GM23338 (cell line): Measurements from ENCODE around the gene PFKP.

Experiments used
- EZH2 ChIP-seq: fragments of 200-600 bp; sonication (generic); IDR thresholded peaks from one replicate; pipeline ENCODE4 v1.8.0; 2017; ENCODE audit warnings: antibody characterized with exemption, mild to moderate bottlenecking, low read depth; ENCODE audit not compliant: unreplicated experiment
- EZH2phosphoT487 ChIP-seq: fragments of 200-600 bp; sonication (generic); IDR thresholded peaks from one replicate; pipeline ENCODE4 v1.8.1; 2018; ENCODE audit warnings: antibody characterized with exemption; ENCODE audit not compliant: unreplicated experiment
- JUNB ChIP-seq: IDR thresholded peaks from one replicate; pipeline ENCODE4 v1.6.1; 2016; ENCODE audit warnings: antibody characterized with exemption; ENCODE audit not compliant: unreplicated experiment
- POLR2AphosphoS5 ChIP-seq: IDR thresholded peaks from 2 replicates; pipeline ENCODE4 v1.6.1; 2016; ENCODE audit warnings: antibody characterized with exemption, low read depth
- TF ChIP-seq, protein P1 (sequence below), 2 experiments: fragments of 200-600 bp in 1 of 2; sonication (generic) in 1 of 2; conservative IDR thresholded peaks; 2 replicates each; pipeline versions ENCODE4 v1.5.1 to v1.6.1; 2016 to 2017; ENCODE audit warnings: antibody characterized with exemption in 2 of 2, low read depth in 2 of 2, mild to moderate bottlenecking in 2 of 2, moderate library complexity in 1 of 2
- TF ChIP-seq, protein P2 (sequence below): IDR thresholded peaks from one replicate; pipeline ENCODE4 v1.6.1; 2018; ENCODE audit warnings: antibody characterized with exemption; ENCODE audit not compliant: unreplicated experiment

DNA sequence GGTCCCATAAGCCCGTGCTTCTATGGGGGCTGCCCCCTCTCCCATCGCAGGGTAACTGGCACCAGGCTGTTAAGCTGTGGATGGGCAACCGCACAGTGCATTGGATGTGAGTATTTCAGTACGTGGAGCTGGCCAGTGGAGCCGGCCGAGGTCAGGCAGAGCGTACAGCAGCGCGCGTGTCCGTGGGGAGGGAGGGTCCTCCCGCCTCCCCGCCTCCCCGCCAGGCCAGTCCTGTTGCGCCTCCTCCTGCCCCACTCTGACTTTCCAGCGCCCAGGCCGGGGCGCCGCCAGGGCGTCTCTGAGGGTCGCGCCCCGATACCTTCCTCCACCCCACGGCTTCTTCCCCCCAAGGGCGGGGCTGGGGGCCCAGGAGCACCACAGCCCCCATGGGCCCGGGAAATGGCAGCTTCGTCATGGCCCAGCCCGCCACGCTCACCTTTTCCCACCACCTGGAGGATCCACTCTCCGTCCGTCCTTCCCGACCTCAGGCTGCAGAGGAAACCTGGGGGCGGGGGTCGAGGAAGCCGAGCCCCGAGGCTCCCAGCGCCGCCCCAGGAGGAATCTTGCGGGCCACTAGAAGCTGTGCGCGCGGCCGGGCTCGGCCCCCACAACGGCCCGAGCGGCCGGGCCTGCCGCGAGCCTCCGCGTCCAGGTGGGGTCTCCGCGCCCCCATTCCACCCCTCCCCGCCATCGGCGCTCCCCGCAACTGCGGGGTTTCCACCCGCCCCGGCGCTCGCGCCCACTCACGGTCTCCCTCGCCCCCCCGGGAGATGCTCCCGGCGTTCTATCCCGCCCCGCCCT lies 831 bp upstream of the PFKP start:
- TF ChIP-seq, protein P1, sequence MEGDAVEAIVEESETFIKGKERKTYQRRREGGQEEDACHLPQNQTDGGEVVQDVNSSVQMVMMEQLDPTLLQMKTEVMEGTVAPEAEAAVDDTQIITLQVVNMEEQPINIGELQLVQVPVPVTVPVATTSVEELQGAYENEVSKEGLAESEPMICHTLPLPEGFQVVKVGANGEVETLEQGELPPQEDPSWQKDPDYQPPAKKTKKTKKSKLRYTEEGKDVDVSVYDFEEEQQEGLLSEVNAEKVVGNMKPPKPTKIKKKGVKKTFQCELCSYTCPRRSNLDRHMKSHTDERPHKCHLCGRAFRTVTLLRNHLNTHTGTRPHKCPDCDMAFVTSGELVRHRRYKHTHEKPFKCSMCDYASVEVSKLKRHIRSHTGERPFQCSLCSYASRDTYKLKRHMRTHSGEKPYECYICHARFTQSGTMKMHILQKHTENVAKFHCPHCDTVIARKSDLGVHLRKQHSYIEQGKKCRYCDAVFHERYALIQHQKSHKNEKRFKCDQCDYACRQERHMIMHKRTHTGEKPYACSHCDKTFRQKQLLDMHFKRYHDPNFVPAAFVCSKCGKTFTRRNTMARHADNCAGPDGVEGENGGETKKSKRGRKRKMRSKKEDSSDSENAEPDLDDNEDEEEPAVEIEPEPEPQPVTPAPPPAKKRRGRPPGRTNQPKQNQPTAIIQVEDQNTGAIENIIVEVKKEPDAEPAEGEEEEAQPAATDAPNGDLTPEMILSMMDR (conservative IDR thresholded peaks at IDR 0.05; ENCODE audit: low read depth in 2 of 2), result no peak; a peak in 1 of 4 replicates
- no peak for TF ChIP-seq EZH2phosphoT487
- TF ChIP-seq, protein P2, sequence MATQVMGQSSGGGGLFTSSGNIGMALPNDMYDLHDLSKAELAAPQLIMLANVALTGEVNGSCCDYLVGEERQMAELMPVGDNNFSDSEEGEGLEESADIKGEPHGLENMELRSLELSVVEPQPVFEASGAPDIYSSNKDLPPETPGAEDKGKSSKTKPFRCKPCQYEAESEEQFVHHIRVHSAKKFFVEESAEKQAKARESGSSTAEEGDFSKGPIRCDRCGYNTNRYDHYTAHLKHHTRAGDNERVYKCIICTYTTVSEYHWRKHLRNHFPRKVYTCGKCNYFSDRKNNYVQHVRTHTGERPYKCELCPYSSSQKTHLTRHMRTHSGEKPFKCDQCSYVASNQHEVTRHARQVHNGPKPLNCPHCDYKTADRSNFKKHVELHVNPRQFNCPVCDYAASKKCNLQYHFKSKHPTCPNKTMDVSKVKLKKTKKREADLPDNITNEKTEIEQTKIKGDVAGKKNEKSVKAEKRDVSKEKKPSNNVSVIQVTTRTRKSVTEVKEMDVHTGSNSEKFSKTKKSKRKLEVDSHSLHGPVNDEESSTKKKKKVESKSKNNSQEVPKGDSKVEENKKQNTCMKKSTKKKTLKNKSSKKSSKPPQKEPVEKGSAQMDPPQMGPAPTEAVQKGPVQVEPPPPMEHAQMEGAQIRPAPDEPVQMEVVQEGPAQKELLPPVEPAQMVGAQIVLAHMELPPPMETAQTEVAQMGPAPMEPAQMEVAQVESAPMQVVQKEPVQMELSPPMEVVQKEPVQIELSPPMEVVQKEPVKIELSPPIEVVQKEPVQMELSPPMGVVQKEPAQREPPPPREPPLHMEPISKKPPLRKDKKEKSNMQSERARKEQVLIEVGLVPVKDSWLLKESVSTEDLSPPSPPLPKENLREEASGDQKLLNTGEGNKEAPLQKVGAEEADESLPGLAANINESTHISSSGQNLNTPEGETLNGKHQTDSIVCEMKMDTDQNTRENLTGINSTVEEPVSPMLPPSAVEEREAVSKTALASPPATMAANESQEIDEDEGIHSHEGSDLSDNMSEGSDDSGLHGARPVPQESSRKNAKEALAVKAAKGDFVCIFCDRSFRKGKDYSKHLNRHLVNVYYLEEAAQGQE, result no peak
- TF ChIP-seq EZH2, result no peak
- no peak for TF ChIP-seq POLR2AphosphoS5
- TF ChIP-seq JUNB, result no peak
